Measurements from ENCODE around the gene PTPN4. TPM values are rescaled to one million over a fixed set of nuclear protein-coding genes. Genes with fewer than 3 reads are reported as not detected.

PTPN4 gene
- total RNA-seq, 1 experiment from 2014 or later: 42.2 TPM

- Histone ChIP-seq H3K36me3 (ENCODE audit: insufficient read depth, low read length, poor library complexity, severe bottlenecking) (no peaks in the 10 kb centered on the region), H3K27ac (ENCODE audit: low read depth, low read length, poor library complexity, severe bottlenecking) (no peak overlapping the region), H3K9me3 (ENCODE audit: low read depth, low read length, poor library complexity, severe bottlenecking) (no peaks in the 10 kb centered on the region), H3K4me3 (ENCODE audit: low read depth, low read length, poor library complexity, severe bottlenecking) (no peak overlapping the region), H3K27me3 (replicated peaks; ENCODE audit: insufficient read depth, low read depth, low read length, poor library complexity) (no peaks in the 10 kb centered on the region), H3K4me1 (ENCODE audit: insufficient read depth, low read length, poor library complexity, severe bottlenecking) (no peaks in the 10 kb centered on the region)
- no peak for DNase-seq (ENCODE audit: low spot score)
- ChIA-PET POLR2A (ENCODE audit: low non-redundant PET) (no interaction called here), CTCF (no interaction called here)
- intact Hi-C loops (cut with micrococcal nuclease; ENCODE audit: unreplicated experiment): no loop called here
- BruUV-seq (replicated peaks): no TSS peak
- TF ChIP-seq CTCF (conservative IDR thresholded peaks at IDR 0.05; ENCODE audit: low read depth, low read length) (no peak), EZH2 (IDR thresholded peaks at IDR 0.05; ENCODE audit: borderline replicate concordance, low read depth, low read length, poor library complexity, severe bottlenecking) (no peak)
These were observed 15.4 kb downstream of the PTPN4 start for GRCh38 chr2:119775102-119775501.

GRCh38 chr2:119782308-119783027, 22.7 kb downstream of the PTPN4 start:
- intact Hi-C loops (cut with micrococcal nuclease; ENCODE audit: unreplicated experiment): no loop called here
- POLR2A ChIA-PET (ENCODE audit: low non-redundant PET): no interaction called here
- Histone ChIP-seq H3K4me1 (ENCODE audit: insufficient read depth, low read length, poor library complexity, severe bottlenecking) (peaks cover 16% of the 10 kb centered on the region), H3K27ac (ENCODE audit: low read depth, low read length, poor library complexity, severe bottlenecking) (no peak overlapping the region), H3K9me3 (ENCODE audit: low read depth, low read length, poor library complexity, severe bottlenecking) (no peaks in the 10 kb centered on the region), H3K27me3 (replicated peaks; ENCODE audit: insufficient read depth, low read depth, low read length, poor library complexity) (no peaks in the 10 kb centered on the region), H3K36me3 (ENCODE audit: insufficient read depth, low read length, poor library complexity, severe bottlenecking) (no peaks in the 10 kb centered on the region), H3K4me3 (ENCODE audit: low read depth, low read length, poor library complexity, severe bottlenecking) (no peak overlapping the region)
- DNase-seq (ENCODE audit: low spot score): no peak
- BruUV-seq (replicated peaks): no TSS peak
- CTCF ChIA-PET: no interaction called here
- TF ChIP-seq CTCF (conservative IDR thresholded peaks at IDR 0.05; ENCODE audit: low read depth, low read length) (no peak), EZH2 (IDR thresholded peaks at IDR 0.05; ENCODE audit: borderline replicate concordance, low read depth, low read length, poor library complexity, severe bottlenecking) (no peak)

- no peaks in the 10 kb centered on the region for H3K27me3 ChIP-seq (replicated peaks; ENCODE audit: insufficient read depth, low read depth, low read length, poor library complexity)
- H3K4me3 ChIP-seq (ENCODE audit: low read depth, low read length, poor library complexity, severe bottlenecking): no peak overlapping the region
- BruUV-seq (replicated peaks): no TSS peak
- intact Hi-C loops (cut with micrococcal nuclease; ENCODE audit: unreplicated experiment): no loop called here
- peaks cover 16% of the 10 kb centered on the region for H3K4me1 ChIP-seq (ENCODE audit: insufficient read depth, low read length, poor library complexity, severe bottlenecking)
- no peak for DNase-seq (ENCODE audit: low spot score)
- peaks cover 2% of the 10 kb centered on the region for H3K9me3 ChIP-seq (ENCODE audit: low read depth, low read length, poor library complexity, severe bottlenecking)
- TF ChIP-seq EZH2 (IDR thresholded peaks at IDR 0.05; ENCODE audit: borderline replicate concordance, low read depth, low read length, poor library complexity, severe bottlenecking) (no peak), CTCF (conservative IDR thresholded peaks at IDR 0.05; ENCODE audit: low read depth, low read length) (no peak)
- H3K27ac ChIP-seq (ENCODE audit: low read depth, low read length, poor library complexity, severe bottlenecking): no peak overlapping the region
- H3K36me3 ChIP-seq (ENCODE audit: insufficient read depth, low read length, poor library complexity, severe bottlenecking): no peaks in the 10 kb centered on the region
- POLR2A ChIA-PET (ENCODE audit: low non-redundant PET): interaction anchor here (0.6 kb wide), 1 partner anchor 18 kb away, joined by 3 read pairs; no protein-coding TSS in a partner anchor
- CTCF ChIA-PET: no interaction called here
These were observed 25.2 kb downstream of the PTPN4 start for GRCh38 chr2:119784876-119785275.

Data from A673 (cell line).